HEK293 (cell line): ENCODE data around the gene GJC1.

Source experiments
- CTCF ChIP-seq: fragments of 450-650 bp; formaldehyde crosslinking; IDR thresholded peaks from 2 replicates; pipeline ENCODE4 v1.5.1; 2016; ENCODE audit warnings: missing biosample characterization, missing genetic modification characterization
- PRDM6 ChIP-seq: fragments of 450-650 bp; formaldehyde crosslinking; IDR thresholded peaks from 2 replicates; pipeline ENCODE4 v1.5.1; 2017; ENCODE audit warnings: missing biosample characterization, missing genetic modification characterization

- peak; percentile 66 for TF ChIP-seq PRDM6 (tag by site-specific recombination)
- no peak for TF ChIP-seq CTCF (tag by site-specific recombination)
Measured at GRCh38 chr17:44812263-44812662, 17.8 kb downstream of the GJC1 start.
